Measurements from ENCODE around the gene DCTN5. TPM values are rescaled to one million over a fixed set of nuclear protein-coding genes. Genes with fewer than 3 reads are reported as not detected.

Gene DCTN5
- total and polyA plus RNA-seq, 2 experiments from 2014 or later: 23.3 to 31.7 TPM

DNA sequence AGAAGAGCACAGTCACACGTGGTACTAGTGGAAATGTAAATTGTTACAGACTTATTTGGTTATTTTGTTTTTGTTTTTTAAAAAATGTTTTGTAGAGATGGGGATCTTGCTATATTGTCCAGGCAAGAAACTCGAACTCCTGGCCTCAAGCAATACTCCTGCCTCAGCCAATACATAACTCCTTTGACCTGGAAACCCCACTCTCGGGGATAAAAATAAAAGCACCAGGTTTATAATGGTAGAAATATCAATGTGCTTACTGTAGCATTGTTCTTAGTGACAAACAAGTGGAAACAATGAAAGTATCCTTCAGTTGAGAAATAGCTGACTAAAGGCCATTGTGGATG lies 83.5 kb downstream of the DCTN5 start:
- no peak for DNase-seq (ENCODE audit: low spot score)

DNA sequence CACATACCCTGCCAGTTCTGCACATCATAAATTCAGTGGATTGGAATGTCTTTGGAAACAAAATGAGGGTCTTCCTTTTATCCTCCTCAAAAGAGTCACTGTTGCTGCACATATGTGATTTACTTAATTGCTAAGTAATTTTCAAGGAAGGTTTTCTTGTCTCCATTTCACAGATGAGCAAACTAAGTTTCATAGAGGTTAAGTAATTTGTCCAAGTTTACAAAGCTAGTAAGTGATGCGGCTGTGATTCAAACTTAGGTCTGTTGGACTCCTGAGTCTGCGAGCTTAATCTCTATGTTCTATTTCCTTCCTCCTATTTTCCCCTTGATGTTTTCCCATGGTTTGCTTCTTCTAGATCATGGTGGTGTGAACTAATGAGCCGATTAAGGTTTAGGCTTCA lies 85.4 kb downstream of the DCTN5 start:
- WGBS (ENCODE audit: low lambda C conversion rate, missing lambda C conversion rate): 92% methylated on average over 3 of the region's 3 CpGs
- Histone ChIP-seq H3K9me2 (replicated peaks; ENCODE audit: insufficient read depth) (no peaks in the 10 kb centered on the region), H3K4me2 (no peak overlapping the region), H2AFZ (no peak overlapping the region), H3K4me3 (no peak overlapping the region), H3K36me3 (replicated peaks; ENCODE audit: insufficient read depth, low read depth) (no peaks in the 10 kb centered on the region), H3K9me3 (ENCODE audit: low read depth) (no peaks in the 10 kb centered on the region), H4K20me1 (ENCODE audit: insufficient read depth, poor library complexity, severe bottlenecking) (no peaks in the 10 kb centered on the region), H3K79me2 (no peaks in the 10 kb centered on the region), H3K27ac (no peak overlapping the region), H3K4me1 (ENCODE audit: insufficient read depth) (no peaks in the 10 kb centered on the region), H3K27me3 (no peaks in the 10 kb centered on the region)
- DNase-seq (ENCODE audit: low spot score): no peak
- TF ChIP-seq EZH2 (IDR thresholded peaks at IDR 0.05; ENCODE audit: borderline replicate concordance) (no peak), EZH2phosphoT487 (IDR thresholded peaks at IDR 0.05; ENCODE audit: low read depth, severe bottlenecking, unreplicated experiment) (no peak)

More for the DNA sequence above, 83.5 kb downstream of the DCTN5 start:
- Histone ChIP-seq H3K9me2 (replicated peaks; ENCODE audit: insufficient read depth) (no peaks in the 10 kb centered on the region), H3K4me1 (ENCODE audit: insufficient read depth) (no peaks in the 10 kb centered on the region), H3K36me3 (replicated peaks; ENCODE audit: insufficient read depth, low read depth) (no peaks in the 10 kb centered on the region), H3K27me3 (no peaks in the 10 kb centered on the region), H2AFZ (no peak overlapping the region), H3K27ac (no peak overlapping the region), H3K79me2 (no peaks in the 10 kb centered on the region), H3K4me3 (no peak overlapping the region), H3K4me2 (no peak overlapping the region), H3K9me3 (ENCODE audit: low read depth) (no peaks in the 10 kb centered on the region), H4K20me1 (ENCODE audit: insufficient read depth, poor library complexity, severe bottlenecking) (no peaks in the 10 kb centered on the region)
- TF ChIP-seq, protein P1, sequence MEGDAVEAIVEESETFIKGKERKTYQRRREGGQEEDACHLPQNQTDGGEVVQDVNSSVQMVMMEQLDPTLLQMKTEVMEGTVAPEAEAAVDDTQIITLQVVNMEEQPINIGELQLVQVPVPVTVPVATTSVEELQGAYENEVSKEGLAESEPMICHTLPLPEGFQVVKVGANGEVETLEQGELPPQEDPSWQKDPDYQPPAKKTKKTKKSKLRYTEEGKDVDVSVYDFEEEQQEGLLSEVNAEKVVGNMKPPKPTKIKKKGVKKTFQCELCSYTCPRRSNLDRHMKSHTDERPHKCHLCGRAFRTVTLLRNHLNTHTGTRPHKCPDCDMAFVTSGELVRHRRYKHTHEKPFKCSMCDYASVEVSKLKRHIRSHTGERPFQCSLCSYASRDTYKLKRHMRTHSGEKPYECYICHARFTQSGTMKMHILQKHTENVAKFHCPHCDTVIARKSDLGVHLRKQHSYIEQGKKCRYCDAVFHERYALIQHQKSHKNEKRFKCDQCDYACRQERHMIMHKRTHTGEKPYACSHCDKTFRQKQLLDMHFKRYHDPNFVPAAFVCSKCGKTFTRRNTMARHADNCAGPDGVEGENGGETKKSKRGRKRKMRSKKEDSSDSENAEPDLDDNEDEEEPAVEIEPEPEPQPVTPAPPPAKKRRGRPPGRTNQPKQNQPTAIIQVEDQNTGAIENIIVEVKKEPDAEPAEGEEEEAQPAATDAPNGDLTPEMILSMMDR (IDR thresholded peaks at IDR 0.05; ENCODE audit: poor library complexity): no peak
- TF ChIP-seq EZH2phosphoT487 (IDR thresholded peaks at IDR 0.05; ENCODE audit: low read depth, severe bottlenecking, unreplicated experiment) (no peak), EZH2 (IDR thresholded peaks at IDR 0.05; ENCODE audit: borderline replicate concordance) (no peak)
- 74% methylated on average over 3 of the region's 3 CpGs for WGBS (ENCODE audit: low lambda C conversion rate, missing lambda C conversion rate)

Other genes with a start within 250 kb of the DCTN5 start
- gene COG7, start 188.3 kb upstream of the DCTN5 start, total RNA-seq: 11.8 and 15.4 TPM in 2 replicates
- 13.5 and 14.7 TPM in 2 replicates for gene COG7, start 188.3 kb upstream of the DCTN5 start, polyA plus RNA-seq
- gene GGA2, start 131.0 kb upstream of the DCTN5 start, total RNA-seq: 42.4 and 56.4 TPM in 2 replicates
- 73.1 and 76.6 TPM in 2 replicates for gene GGA2, start 131.0 kb upstream of the DCTN5 start, polyA plus RNA-seq
- 19.0 and 26.5 TPM in 2 replicates for gene EARS2, start 84.1 kb upstream of the DCTN5 start, total RNA-seq
- gene EARS2, start 84.1 kb upstream of the DCTN5 start, polyA plus RNA-seq: 23.1 and 25.2 TPM in 2 replicates
- gene UBFD1, start 83.7 kb upstream of the DCTN5 start, total RNA-seq: 107 TPM in 2 replicates
- gene UBFD1, start 83.7 kb upstream of the DCTN5 start, polyA plus RNA-seq: 44.5 and 48.6 TPM in 2 replicates
- 119 and 135 TPM in 2 replicates for gene NDUFAB1, start 45.1 kb upstream of the DCTN5 start, total RNA-seq
- gene NDUFAB1, start 45.1 kb upstream of the DCTN5 start, polyA plus RNA-seq: 218 and 243 TPM in 2 replicates
- gene PALB2, start 156 bp upstream of the DCTN5 start, total RNA-seq: 4.3 and 6.6 TPM in 2 replicates
- gene PALB2, start 156 bp upstream of the DCTN5 start, polyA plus RNA-seq: 2.6 and 4.5 TPM in 2 replicates
- gene PLK1, start 37.4 kb downstream of the DCTN5 start, total RNA-seq: 3.2 and 5.0 TPM in 2 replicates
- gene PLK1, start 37.4 kb downstream of the DCTN5 start, polyA plus RNA-seq: 13.6 and 17.8 TPM in 2 replicates
- 0.60 and 0.97 TPM in 2 replicates for gene ERN2, start 71.8 kb downstream of the DCTN5 start, total RNA-seq
- gene ERN2, start 71.8 kb downstream of the DCTN5 start, polyA plus RNA-seq: 0.22 and 0.46 TPM in 2 replicates
- gene CHP2, start 113.6 kb downstream of the DCTN5 start, total RNA-seq: 1.6 and 2.0 TPM in 2 replicates
- 1.4 and 3.3 TPM in 2 replicates for gene CHP2, start 113.6 kb downstream of the DCTN5 start, polyA plus RNA-seq
- 0.40 and 0.70 TPM in 2 replicates for gene PRKCB, start 194.5 kb downstream of the DCTN5 start, total RNA-seq
- gene PRKCB, start 194.5 kb downstream of the DCTN5 start, polyA plus RNA-seq: 0.74 and 0.92 TPM in 2 replicates